Breast epithelium (tissue), 3 donors: Measurements from ENCODE around the gene PRKG1.

Experiments used
- POLR2A ChIP-seq: fragments of 450-650 bp; IDR thresholded peaks from one replicate; pipeline ENCODE4 v1.6.1; 2016; ENCODE audit warnings: antibody characterized with exemption, mild to moderate bottlenecking, moderate library complexity
- POLR2AphosphoS5 ChIP-seq, 3 donors: sonication (generic); formaldehyde crosslinking; IDR thresholded peaks; one replicate each; pipeline ENCODE4 v1.6.1; 2017; ENCODE audit warnings: antibody characterized with exemption in 3 of 3
- TF ChIP-seq, protein P1 (sequence below), 3 donors: fragments of 450-650 bp; IDR thresholded peaks; one replicate each; pipeline ENCODE4 v1.5.1; 2016 to 2017; ENCODE audit warnings: antibody characterized with exemption in 3 of 3, mild to moderate bottlenecking in 3 of 3, moderate library complexity in 3 of 3

DNA sequence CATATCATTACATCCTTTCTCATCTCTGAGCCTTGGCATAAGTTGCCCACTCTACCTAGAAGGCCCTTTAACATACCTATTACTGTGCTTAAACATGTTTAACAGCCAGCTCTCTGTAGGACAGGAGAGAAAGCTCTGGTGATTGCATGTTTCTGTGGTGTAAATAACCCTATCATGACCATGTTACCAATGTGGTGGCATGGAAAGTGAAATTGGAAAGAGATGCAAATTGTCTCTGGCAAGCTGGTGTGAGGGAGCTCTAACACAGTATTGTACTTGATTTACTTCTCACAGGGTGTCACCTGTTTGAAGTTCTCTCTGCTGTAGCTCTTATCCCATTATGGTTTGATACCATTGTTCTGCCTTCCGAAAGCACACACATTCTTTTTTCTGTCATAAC lies 1008.0 kb downstream of the PRKG1 start:
- no peak for TF ChIP-seq POLR2AphosphoS5 (IDR thresholded peaks at IDR 0.05)
- TF ChIP-seq, protein P1, sequence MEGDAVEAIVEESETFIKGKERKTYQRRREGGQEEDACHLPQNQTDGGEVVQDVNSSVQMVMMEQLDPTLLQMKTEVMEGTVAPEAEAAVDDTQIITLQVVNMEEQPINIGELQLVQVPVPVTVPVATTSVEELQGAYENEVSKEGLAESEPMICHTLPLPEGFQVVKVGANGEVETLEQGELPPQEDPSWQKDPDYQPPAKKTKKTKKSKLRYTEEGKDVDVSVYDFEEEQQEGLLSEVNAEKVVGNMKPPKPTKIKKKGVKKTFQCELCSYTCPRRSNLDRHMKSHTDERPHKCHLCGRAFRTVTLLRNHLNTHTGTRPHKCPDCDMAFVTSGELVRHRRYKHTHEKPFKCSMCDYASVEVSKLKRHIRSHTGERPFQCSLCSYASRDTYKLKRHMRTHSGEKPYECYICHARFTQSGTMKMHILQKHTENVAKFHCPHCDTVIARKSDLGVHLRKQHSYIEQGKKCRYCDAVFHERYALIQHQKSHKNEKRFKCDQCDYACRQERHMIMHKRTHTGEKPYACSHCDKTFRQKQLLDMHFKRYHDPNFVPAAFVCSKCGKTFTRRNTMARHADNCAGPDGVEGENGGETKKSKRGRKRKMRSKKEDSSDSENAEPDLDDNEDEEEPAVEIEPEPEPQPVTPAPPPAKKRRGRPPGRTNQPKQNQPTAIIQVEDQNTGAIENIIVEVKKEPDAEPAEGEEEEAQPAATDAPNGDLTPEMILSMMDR (IDR thresholded peaks at IDR 0.05) = no peak
- no peak for TF ChIP-seq POLR2A
